Measurements from ENCODE around the gene NID2. TPM values are rescaled to one million over a fixed set of nuclear protein-coding genes. Genes with fewer than 3 reads are reported as not detected.

Gene NID2
- total RNA-seq, 4 donors from 2014 or later, result 8.2 to 75.5 (median 17.6) TPM

GRCh38 chr14:52073251-52073650 is 4.4 kb upstream of the NID2 start:
- TF ChIP-seq, protein P1, sequence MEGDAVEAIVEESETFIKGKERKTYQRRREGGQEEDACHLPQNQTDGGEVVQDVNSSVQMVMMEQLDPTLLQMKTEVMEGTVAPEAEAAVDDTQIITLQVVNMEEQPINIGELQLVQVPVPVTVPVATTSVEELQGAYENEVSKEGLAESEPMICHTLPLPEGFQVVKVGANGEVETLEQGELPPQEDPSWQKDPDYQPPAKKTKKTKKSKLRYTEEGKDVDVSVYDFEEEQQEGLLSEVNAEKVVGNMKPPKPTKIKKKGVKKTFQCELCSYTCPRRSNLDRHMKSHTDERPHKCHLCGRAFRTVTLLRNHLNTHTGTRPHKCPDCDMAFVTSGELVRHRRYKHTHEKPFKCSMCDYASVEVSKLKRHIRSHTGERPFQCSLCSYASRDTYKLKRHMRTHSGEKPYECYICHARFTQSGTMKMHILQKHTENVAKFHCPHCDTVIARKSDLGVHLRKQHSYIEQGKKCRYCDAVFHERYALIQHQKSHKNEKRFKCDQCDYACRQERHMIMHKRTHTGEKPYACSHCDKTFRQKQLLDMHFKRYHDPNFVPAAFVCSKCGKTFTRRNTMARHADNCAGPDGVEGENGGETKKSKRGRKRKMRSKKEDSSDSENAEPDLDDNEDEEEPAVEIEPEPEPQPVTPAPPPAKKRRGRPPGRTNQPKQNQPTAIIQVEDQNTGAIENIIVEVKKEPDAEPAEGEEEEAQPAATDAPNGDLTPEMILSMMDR (IDR thresholded peaks at IDR 0.05; ENCODE audit: low read depth), result no peak

- TF ChIP-seq, protein P1 (IDR thresholded peaks at IDR 0.05; ENCODE audit: low read depth), result no peak
Measured at GRCh38 chr14:52072266-52072780, 3.5 kb upstream of the NID2 start.

GRCh38 chr14:52071675-52072074 is 2.8 kb upstream of the NID2 start:
- TF ChIP-seq, protein P1 (IDR thresholded peaks at IDR 0.05; ENCODE audit: low read depth), result no peak

DNA sequence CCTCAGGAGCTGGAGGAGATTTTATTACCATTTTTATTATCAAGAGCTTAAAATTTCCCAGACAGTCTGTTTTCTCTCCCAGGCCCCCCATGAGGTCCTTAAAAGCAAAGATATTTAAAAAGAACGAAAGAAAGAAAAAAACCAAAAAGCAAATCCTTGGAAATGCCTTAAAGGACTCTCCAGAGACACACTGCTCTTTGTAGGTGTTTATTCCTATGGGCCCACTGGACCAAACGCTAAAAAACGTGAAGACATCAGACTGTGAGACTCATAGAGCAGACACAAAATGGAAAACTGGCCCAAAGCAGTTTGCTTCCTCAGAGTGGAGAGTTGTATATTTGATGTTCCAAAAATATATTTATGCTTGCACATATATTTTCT is 1.2 kb upstream of the NID2 start:
- TF ChIP-seq, protein P1 (IDR thresholded peaks at IDR 0.05; ENCODE audit: low read depth), result no peak

DNA sequence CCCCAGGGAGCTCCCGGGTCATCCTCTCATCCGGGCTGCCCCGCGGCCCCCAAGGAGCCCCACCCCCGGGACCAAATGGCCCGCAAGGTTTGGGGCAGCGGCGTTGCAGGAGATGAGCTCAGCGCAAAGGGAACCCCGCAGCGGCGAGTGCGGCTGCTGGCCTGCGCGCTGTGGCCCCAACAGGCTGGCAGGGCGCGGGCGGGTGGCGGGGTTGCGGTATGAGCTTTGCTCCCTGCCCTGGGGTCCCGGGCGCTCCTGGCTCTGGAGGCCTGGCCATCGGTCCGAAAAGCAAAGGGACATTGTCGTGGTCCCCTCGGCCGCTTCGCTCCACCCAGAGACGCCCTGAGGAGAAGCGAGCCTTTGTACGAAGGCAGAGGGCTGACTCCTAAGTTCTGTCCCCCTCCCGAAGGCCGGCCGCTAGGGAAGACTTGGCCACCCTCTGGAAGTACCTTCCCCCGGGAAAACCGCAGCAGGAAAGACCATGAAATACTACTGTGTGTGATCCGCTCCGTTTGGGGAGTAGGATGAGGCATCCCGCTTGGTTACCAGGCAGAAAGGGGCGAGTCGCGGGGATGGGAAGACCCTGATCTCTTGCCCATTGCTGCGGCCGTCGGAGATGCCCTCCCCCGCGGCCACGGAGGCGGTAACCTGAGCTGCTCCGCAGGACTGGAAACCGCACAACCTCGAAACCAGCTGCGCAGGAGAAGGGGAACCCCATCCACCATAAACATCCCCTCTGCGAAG is 620 bp upstream of the NID2 start:
- TF ChIP-seq, protein P1 (IDR thresholded peaks at IDR 0.05; ENCODE audit: low read depth), result no peak

DNA sequence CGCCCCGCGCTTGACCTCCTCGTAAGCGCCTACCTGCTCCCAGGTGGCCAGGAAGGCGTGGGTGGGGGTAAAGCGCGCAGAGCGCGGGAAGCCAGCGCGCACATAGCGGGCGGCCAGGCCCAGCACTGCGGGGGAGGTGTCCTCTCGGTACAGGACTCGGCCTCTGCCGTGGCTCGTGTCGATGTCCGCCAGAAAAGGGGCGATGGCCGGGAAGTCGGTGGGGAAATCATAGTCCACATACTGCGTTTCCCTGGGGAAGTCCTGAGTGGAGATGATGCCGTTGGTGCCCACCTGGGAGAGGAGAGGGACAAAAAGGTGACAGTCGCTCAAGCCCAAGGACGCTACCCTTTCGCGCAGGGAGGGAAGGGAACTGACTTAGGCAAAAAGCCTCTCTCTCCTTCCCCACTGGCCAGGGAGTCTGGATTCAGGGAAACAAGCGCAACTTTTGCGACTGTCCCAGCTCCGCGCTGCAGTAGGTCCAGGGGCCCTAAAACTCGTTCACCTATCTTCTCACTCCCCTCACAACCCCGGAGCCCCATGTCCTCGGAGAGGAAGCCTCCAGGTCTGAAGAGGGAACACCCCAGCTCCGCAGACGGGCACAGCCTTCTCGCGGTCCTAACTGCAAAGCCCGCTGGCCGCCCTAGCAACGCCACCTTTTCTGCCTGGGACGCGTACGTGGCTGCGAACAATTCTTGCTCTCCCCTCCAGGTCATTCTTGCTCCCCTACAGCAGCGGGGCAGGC is 815 bp downstream of the NID2 start:
- TF ChIP-seq, protein P1 (IDR thresholded peaks at IDR 0.05; ENCODE audit: low read depth), result no peak

DNA sequence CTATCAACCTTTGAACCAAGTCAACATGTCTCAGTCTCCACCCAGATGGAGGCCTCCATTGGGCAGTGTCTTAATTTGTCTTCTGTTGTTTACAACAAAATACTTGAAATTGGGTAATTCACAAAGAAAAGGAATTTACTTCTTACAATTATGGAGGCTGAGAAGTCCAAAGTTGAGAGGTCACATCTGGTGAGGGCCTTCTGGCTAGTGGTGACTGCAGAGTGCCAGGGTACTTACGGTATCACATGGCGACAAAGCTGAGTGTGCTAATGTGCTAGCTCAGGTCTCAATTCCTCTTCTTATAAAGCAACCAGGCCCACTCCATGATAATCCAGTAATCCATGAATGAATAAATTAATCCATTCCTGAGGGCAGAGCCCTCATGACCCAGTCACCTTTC is 4.7 kb downstream of the NID2 start:
- TF ChIP-seq, protein P1 (IDR thresholded peaks at IDR 0.05; ENCODE audit: low read depth), result no peak

Measured in subcutaneous adipose tissue (tissue), 4 donors.